K562 (cell line): ENCODE results near the gene HOXB1. TPM values are rescaled to one million over a fixed set of nuclear protein-coding genes. Genes with fewer than 3 reads are reported as not detected.

Experiments used
- BRD9 ChIP-seq: fragments of 450-650 bp; IDR thresholded peaks from 2 replicates; pipeline ENCODE4 v1.6.1; 2018; ENCODE audit warnings: low read depth; ENCODE audit not compliant: partially characterized antibody
- ETV1 ChIP-seq: fragments of 450-650 bp; conservative IDR thresholded peaks from 2 replicates; pipeline ENCODE4 v1.6.1; 2016; ENCODE audit warnings: missing genetic modification characterization, control low read depth, low read depth, missing compliant biosample characterization
- HCFC1 ChIP-seq: IDR thresholded peaks from 2 replicates; pipeline ENCODE4 v1.6.1; 2012; ENCODE audit warnings: low read depth, low read length, improper control_type of control experiment
- PHF8 ChIP-seq: fragments of 200-600 bp; sonication (generic); IDR thresholded peaks from 2 replicates; pipeline ENCODE4 v1.6.1; 2012; ENCODE audit warnings: mixed run types, mild to moderate bottlenecking, inconsistent platforms, low read length, moderate library complexity, borderline replicate concordance
- RAD21 ChIP-seq, 2 experiments: fragments of 250-450 bp in 1 of 2; fragments of 450-650 bp in 1 of 2; sonication (Bioruptor Pico) in 1 of 2; formaldehyde crosslinking in 1 of 2; IDR thresholded peaks in 1 of 2; conservative IDR thresholded peaks in 1 of 2; 2 replicates each; pipeline versions ENCODE4 v1.4.0 to v1.8.0; 2020 to 2022; ENCODE audit warnings: mild to moderate bottlenecking in 2 of 2, moderate library complexity in 1 of 2
- SMARCC2 ChIP-seq: fragments of 450-650 bp; IDR thresholded peaks from 2 replicates; pipeline ENCODE4 v1.6.1; 2017; ENCODE audit warnings: antibody characterized with exemption, moderate library complexity, mild to moderate bottlenecking, low read depth
- ZNF197 ChIP-seq: fragments of 200-800 bp; sonication (Bioruptor generic); IDR thresholded peaks from 2 replicates; pipeline ENCODE4 v1.6.1; 2016; ENCODE audit warnings: low read depth, missing genetic modification characterization, missing compliant biosample characterization
- ZNF445 ChIP-seq: fragments of 250-450 bp; sonication (Bioruptor Pico); IDR thresholded peaks from 2 replicates; pipeline ENCODE4 v1.4.0; 2020; ENCODE audit warnings: low read depth, mild to moderate bottlenecking, moderate library complexity
- ZNF551 ChIP-seq: fragments of 250-450 bp; sonication (Bioruptor Pico); IDR thresholded peaks from 2 replicates; pipeline ENCODE4 v1.5.0; 2021; ENCODE audit warnings: mild to moderate bottlenecking, moderate library complexity
- polyA plus RNA-seq, 8 experiments: library from polyadenylated mRNA; depleted of rRNA in 4 of 8; stranded (reverse) in 5 of 8; unstranded in 3 of 8; fragments of >200 nt; fragmentation: Nextera tagmentation in 2 of 8; fragmentation: Illumina TruSeq in 1 of 8; extraction: Ambion mirVana in 2 of 8; extraction: Trizol in 1 of 8; gene quantifications; 2 replicates each; pipeline versions ENCODE4 v1.2.1 to v1.2.3, GENCODE V29; 2011 to 2014; ENCODE audit warnings: inconsistent platforms in 1 of 8, missing spikeins in 1 of 8
- total RNA-seq, 7 experiments: library from RNA; depleted of rRNA in 6 of 7; stranded (reverse); fragments of >200 nt in 6 of 7; fragmentation: Illumina TruSeq in 2 of 7; extraction: Trizol in 2 of 7; gene quantifications; 2 replicates each; pipeline versions ENCODE4 v1.2.1 to v1.2.3, GENCODE V29; 2011 to 2021; ENCODE audit warnings: low replicate concordance in 1 of 7
- TF ChIP-seq, protein P1 (sequence below): fragments of 450-650 bp; IDR thresholded peaks from 2 replicates; pipeline ENCODE4 v1.6.1; 2016; ENCODE audit warnings: mild to moderate bottlenecking, moderate library complexity
- TF ChIP-seq, protein P2 (sequence below), 2 experiments: fragments of 450-650 bp in 1 of 2; IDR thresholded peaks; 2 replicates each; pipeline ENCODE4 v1.6.1; 2011 to 2017; ENCODE audit warnings: low read depth in 2 of 2, antibody characterized with exemption in 1 of 2, borderline replicate concordance in 1 of 2, low read length in 1 of 2, mild to moderate bottlenecking in 1 of 2, mixed read lengths in 1 of 2; ENCODE audit not compliant: control insufficient read depth in 1 of 2

HOXB1 gene
- total and polyA plus RNA-seq, 9 of the 15 experiments (the other 6 are each of a cell fraction or from before 2014, with no cell fraction given): 0.04 TPM; not detected in 8

GRCh38 chr17:48500435-48501426 is 30.1 kb downstream of the HOXB1 start (continued):
- TF ChIP-seq PHF8 (no peak), ZNF551 (no peak), ZNF197 (CRISPR knock-in tag) (peak; percentile 47; the same call in 1 of the 2 replicates), BRD9 (peak; percentile 13), ETV1 (tag) (no peak), RAD21 (CRISPR knock-in tag; conservative IDR thresholded peaks at IDR 0.05 in 1 of 2, IDR thresholded peaks at IDR 0.05 in 1 of 2) (peak; percentile 67 to 86), ZNF445 (CRISPR knock-in tag) (no peak), HCFC1 (no peak), SMARCC2 (no peak)
- TF ChIP-seq, protein P1, sequence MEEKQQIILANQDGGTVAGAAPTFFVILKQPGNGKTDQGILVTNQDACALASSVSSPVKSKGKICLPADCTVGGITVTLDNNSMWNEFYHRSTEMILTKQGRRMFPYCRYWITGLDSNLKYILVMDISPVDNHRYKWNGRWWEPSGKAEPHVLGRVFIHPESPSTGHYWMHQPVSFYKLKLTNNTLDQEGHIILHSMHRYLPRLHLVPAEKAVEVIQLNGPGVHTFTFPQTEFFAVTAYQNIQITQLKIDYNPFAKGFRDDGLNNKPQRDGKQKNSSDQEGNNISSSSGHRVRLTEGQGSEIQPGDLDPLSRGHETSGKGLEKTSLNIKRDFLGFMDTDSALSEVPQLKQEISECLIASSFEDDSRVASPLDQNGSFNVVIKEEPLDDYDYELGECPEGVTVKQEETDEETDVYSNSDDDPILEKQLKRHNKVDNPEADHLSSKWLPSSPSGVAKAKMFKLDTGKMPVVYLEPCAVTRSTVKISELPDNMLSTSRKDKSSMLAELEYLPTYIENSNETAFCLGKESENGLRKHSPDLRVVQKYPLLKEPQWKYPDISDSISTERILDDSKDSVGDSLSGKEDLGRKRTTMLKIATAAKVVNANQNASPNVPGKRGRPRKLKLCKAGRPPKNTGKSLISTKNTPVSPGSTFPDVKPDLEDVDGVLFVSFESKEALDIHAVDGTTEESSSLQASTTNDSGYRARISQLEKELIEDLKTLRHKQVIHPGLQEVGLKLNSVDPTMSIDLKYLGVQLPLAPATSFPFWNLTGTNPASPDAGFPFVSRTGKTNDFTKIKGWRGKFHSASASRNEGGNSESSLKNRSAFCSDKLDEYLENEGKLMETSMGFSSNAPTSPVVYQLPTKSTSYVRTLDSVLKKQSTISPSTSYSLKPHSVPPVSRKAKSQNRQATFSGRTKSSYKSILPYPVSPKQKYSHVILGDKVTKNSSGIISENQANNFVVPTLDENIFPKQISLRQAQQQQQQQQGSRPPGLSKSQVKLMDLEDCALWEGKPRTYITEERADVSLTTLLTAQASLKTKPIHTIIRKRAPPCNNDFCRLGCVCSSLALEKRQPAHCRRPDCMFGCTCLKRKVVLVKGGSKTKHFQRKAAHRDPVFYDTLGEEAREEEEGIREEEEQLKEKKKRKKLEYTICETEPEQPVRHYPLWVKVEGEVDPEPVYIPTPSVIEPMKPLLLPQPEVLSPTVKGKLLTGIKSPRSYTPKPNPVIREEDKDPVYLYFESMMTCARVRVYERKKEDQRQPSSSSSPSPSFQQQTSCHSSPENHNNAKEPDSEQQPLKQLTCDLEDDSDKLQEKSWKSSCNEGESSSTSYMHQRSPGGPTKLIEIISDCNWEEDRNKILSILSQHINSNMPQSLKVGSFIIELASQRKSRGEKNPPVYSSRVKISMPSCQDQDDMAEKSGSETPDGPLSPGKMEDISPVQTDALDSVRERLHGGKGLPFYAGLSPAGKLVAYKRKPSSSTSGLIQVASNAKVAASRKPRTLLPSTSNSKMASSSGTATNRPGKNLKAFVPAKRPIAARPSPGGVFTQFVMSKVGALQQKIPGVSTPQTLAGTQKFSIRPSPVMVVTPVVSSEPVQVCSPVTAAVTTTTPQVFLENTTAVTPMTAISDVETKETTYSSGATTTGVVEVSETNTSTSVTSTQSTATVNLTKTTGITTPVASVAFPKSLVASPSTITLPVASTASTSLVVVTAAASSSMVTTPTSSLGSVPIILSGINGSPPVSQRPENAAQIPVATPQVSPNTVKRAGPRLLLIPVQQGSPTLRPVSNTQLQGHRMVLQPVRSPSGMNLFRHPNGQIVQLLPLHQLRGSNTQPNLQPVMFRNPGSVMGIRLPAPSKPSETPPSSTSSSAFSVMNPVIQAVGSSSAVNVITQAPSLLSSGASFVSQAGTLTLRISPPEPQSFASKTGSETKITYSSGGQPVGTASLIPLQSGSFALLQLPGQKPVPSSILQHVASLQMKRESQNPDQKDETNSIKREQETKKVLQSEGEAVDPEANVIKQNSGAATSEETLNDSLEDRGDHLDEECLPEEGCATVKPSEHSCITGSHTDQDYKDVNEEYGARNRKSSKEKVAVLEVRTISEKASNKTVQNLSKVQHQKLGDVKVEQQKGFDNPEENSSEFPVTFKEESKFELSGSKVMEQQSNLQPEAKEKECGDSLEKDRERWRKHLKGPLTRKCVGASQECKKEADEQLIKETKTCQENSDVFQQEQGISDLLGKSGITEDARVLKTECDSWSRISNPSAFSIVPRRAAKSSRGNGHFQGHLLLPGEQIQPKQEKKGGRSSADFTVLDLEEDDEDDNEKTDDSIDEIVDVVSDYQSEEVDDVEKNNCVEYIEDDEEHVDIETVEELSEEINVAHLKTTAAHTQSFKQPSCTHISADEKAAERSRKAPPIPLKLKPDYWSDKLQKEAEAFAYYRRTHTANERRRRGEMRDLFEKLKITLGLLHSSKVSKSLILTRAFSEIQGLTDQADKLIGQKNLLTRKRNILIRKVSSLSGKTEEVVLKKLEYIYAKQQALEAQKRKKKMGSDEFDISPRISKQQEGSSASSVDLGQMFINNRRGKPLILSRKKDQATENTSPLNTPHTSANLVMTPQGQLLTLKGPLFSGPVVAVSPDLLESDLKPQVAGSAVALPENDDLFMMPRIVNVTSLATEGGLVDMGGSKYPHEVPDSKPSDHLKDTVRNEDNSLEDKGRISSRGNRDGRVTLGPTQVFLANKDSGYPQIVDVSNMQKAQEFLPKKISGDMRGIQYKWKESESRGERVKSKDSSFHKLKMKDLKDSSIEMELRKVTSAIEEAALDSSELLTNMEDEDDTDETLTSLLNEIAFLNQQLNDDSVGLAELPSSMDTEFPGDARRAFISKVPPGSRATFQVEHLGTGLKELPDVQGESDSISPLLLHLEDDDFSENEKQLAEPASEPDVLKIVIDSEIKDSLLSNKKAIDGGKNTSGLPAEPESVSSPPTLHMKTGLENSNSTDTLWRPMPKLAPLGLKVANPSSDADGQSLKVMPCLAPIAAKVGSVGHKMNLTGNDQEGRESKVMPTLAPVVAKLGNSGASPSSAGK: no peak
- TF ChIP-seq, protein P2, sequence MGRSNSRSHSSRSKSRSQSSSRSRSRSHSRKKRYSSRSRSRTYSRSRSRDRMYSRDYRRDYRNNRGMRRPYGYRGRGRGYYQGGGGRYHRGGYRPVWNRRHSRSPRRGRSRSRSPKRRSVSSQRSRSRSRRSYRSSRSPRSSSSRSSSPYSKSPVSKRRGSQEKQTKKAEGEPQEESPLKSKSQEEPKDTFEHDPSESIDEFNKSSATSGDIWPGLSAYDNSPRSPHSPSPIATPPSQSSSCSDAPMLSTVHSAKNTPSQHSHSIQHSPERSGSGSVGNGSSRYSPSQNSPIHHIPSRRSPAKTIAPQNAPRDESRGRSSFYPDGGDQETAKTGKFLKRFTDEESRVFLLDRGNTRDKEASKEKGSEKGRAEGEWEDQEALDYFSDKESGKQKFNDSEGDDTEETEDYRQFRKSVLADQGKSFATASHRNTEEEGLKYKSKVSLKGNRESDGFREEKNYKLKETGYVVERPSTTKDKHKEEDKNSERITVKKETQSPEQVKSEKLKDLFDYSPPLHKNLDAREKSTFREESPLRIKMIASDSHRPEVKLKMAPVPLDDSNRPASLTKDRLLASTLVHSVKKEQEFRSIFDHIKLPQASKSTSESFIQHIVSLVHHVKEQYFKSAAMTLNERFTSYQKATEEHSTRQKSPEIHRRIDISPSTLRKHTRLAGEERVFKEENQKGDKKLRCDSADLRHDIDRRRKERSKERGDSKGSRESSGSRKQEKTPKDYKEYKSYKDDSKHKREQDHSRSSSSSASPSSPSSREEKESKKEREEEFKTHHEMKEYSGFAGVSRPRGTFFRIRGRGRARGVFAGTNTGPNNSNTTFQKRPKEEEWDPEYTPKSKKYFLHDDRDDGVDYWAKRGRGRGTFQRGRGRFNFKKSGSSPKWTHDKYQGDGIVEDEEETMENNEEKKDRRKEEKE (IDR thresholded peaks at IDR 0.05; ENCODE audit: borderline replicate concordance in 1 of 2, control insufficient read depth in 1 of 2, low read depth in 2 of 2, low read length in 1 of 2): no peak
